ENCODE results near the gene GDNF.

DNA sequence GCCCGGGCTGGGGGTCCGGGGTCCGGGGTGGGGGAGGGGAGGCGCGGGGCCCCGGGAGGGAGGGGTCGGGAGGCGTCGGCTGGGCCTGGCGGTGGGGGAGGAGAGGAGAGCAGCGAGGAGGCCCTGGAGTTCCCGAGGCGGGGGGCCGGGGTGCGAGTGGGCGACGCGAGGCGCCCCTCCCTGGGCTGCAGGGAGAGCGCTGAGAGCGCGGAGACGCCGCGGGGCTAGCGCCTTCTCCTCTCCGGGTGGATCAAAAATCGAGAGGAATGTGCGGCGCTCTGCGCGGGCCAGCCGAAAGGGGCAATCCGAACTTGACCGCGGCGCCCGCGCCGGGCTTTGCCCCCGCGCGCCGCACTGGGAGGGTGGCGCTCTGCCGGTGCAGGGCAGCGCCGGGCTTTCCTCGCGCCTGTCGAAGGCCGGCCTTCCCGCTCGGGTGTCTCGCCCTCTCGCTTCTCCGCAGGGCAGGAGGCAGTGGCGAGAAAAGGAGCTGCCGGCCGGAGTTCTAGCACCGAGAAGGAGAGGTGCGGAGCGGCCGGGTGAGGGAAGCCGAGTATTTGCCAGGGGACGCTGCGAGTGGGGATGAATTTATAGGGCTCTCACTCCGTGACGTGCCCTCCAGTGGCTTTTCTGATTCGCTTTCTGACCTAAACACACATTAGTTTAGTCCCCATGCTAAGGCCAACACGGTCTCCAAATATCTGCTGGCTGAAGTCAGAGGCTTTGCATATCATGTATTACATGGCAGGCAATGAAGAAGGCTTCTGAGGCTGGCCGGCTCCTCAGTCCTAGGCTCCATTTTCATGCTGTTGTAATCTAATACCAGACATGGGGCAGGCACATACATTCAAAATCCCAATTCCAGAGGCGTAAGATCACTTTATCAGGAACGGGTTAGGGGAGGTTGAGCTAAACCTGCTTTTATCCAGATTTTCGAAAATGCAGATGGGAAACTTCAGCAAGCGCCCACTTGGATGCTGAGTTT, 503 bp upstream of the GDNF start:
- TF ChIP-seq, protein P1, sequence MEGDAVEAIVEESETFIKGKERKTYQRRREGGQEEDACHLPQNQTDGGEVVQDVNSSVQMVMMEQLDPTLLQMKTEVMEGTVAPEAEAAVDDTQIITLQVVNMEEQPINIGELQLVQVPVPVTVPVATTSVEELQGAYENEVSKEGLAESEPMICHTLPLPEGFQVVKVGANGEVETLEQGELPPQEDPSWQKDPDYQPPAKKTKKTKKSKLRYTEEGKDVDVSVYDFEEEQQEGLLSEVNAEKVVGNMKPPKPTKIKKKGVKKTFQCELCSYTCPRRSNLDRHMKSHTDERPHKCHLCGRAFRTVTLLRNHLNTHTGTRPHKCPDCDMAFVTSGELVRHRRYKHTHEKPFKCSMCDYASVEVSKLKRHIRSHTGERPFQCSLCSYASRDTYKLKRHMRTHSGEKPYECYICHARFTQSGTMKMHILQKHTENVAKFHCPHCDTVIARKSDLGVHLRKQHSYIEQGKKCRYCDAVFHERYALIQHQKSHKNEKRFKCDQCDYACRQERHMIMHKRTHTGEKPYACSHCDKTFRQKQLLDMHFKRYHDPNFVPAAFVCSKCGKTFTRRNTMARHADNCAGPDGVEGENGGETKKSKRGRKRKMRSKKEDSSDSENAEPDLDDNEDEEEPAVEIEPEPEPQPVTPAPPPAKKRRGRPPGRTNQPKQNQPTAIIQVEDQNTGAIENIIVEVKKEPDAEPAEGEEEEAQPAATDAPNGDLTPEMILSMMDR (IDR thresholded peaks at IDR 0.05): no peak
- no peak for TF ChIP-seq EZH2 (IDR thresholded peaks at IDR 0.05; ENCODE audit: borderline replicate concordance, insufficient read depth, low read depth, low read length, poor library complexity, severe bottlenecking)
